Thyroid gland (tissue), 4 donors: ENCODE data around the gene SYMPK. TPM values are rescaled to one million over a fixed set of nuclear protein-coding genes. Genes with fewer than 3 reads are reported as not detected.

ENCODE experiments used
- DNase-seq, 2 donors: peaks; one replicate each; pipeline ENCODE4 v3.0.0-alpha.2; 2019
- H3K27ac ChIP-seq, 3 donors: fragments of 200-600 bp; sonication (generic); 1 replicate in 2 of 3; 2 replicates in 1 of 3; pipeline ENCODE4 v1.5.1; 2016 to 2019; ENCODE audit warnings: mild to moderate bottlenecking in 1 of 3, moderate library complexity in 1 of 3
- H3K27me3 ChIP-seq: fragments of 200-600 bp; sonication (generic); one replicate; pipeline ENCODE4 v1.5.1; 2019
- H3K36me3 ChIP-seq, 2 donors: fragments of 200-600 bp; sonication (generic); one replicate each; pipeline ENCODE4 v1.5.1; 2016 to 2019
- H3K4me1 ChIP-seq, 2 donors: fragments of 200-600 bp; sonication (generic); one replicate each; pipeline ENCODE4 v1.5.1; 2017 to 2019
- H3K4me3 ChIP-seq, 3 donors: fragments of 200-600 bp; sonication (generic); replicated peaks in 1 of 3; 1 replicate in 2 of 3; 2 replicates in 1 of 3; pipeline ENCODE4 v1.5.1; 2016; ENCODE audit warnings: mild to moderate bottlenecking in 1 of 3
- H3K9me3 ChIP-seq: fragments of 200-600 bp; sonication (generic); one replicate; pipeline ENCODE4 v1.5.1; 2017
- CTCF ChIP-seq, 6 experiments: fragments of 200-600 bp in 3 of 6; fragments of 450-650 bp in 3 of 6; sonication (generic) in 3 of 6; IDR thresholded peaks; one replicate each; pipeline ENCODE4 v1.5.1; 2016 to 2019; ENCODE audit warnings: antibody characterized with exemption in 6 of 6, mild to moderate bottlenecking in 2 of 6, inconsistent platforms in 1 of 6, moderate library complexity in 1 of 6
- POLR2A ChIP-seq, 2 donors: fragments of 450-650 bp; IDR thresholded peaks; one replicate each; pipeline ENCODE4 v1.6.1; 2017; ENCODE audit warnings: antibody characterized with exemption in 2 of 2, mild to moderate bottlenecking in 2 of 2, moderate library complexity in 1 of 2
- WGBS, 2 donors: methylation state at CpG; one replicate each; pipeline ENCODE4 v1.1.5; 2017; 5-methylcytosine and 5-hydroxymethylcytosine counted together
- intact Hi-C: fragments of 100-400 bp; cut with DNase I; formaldehyde crosslinking; loops from one replicate; pipeline ENCODE4 v1.15.1; 2023
- total RNA-seq, 4 donors: library from RNA; depleted of rRNA; stranded (reverse); fragments of >200 nt; gene quantifications; one replicate each; pipeline ENCODE4 v1.2.3, GENCODE V29; 2016

SYMPK gene
- total RNA-seq, 4 donors from 2014 or later, result 32.4 to 56.8 (median 38.7) TPM

- H3K27me3 ChIP-seq, result no peaks in the 10 kb centered on the region
- H3K36me3 ChIP-seq, result peaks cover 5 to 9% of the 10 kb centered on the region in 2 donors
- no peak overlapping the region for H3K27ac ChIP-seq
- WGBS, 2 donors, result 21 to 24% methylated on average over 20 to 33 of the region's 47 CpGs
- H3K4me1 ChIP-seq, result peaks cover 31 to 34% of the 10 kb centered on the region in 2 donors
- intact Hi-C loops, result loop anchor here (5.0 kb wide), 1 partner anchor 66 kb away; the partner anchor contains the start of gene RSPH6A
- TF ChIP-seq CTCF (IDR thresholded peaks at IDR 0.05) (peak; percentile 61 to 92 (median 87)), POLR2A (IDR thresholded peaks at IDR 0.05) (no peak)
- DNase-seq, result peak; percentile 77 to 81
- no peaks in the 10 kb centered on the region for H3K9me3 ChIP-seq
- no peak overlapping the region for H3K4me3 ChIP-seq
Measured at GRCh38 chr19:45882652-45883585, 20.0 kb upstream of the SYMPK start.

GRCh38 chr19:45881909-45882528 lies 19.1 kb upstream of the SYMPK start:
- Histone ChIP-seq H3K27ac (no peak overlapping the region), H3K27me3 (no peaks in the 10 kb centered on the region), H3K4me1 (peaks cover 27 to 32% of the 10 kb centered on the region in 2 donors), H3K9me3 (no peaks in the 10 kb centered on the region), H3K36me3 (peaks cover 5 to 9% of the 10 kb centered on the region in 2 donors), H3K4me3 (no peak overlapping the region)
- 77 to 81% methylated on average over 3 of the region's 4 CpGs for WGBS, 2 donors
- TF ChIP-seq CTCF (IDR thresholded peaks at IDR 0.05), result no peak
- no peak for TF ChIP-seq POLR2A (IDR thresholded peaks at IDR 0.05)
- intact Hi-C loops, result loop anchor here (5.0 kb wide), 1 partner anchor 65 kb away; the partner anchor contains the start of gene RSPH6A
- DNase-seq, result no peak

DNA sequence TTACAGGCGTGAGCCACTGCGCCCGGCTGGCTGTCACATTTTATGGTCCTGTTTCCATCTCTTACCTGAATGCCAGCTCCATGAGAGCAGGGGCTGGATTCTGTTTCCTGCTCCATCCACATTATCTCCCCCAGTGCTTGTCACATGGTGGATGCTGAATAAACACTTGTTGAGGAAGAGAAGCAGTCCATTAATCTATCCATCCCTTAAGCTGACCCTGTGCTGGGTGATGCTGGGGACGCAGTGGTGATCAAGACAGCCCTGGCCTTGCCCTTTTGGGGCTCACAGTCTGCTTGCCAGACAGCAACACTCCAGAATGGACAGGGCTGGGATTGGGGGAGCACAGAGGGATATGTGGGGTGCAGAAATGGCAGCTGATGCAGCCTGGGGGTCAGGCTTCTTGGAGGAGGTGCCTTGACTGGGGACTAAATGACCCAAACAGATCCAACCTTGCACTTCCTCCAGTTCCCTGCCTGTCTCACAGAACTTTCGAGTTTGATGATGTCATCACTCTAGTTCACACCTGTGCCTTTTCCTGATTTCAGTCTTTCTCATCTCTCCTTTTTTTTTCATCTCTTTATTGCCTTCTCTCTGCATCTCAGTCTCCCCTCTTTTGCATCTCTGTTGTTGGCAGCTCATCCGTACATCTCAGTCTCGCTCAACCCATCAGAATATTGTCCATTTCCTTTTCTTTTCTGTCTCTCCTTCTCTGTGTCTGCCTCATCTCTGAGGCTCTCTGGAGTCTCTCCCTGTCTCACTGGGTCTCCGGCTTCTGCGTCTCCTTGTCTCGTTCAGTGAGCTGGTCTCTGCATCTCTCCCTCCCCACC lies 18.3 kb upstream of the SYMPK start:
- no peaks in the 10 kb centered on the region for H3K27me3 ChIP-seq
- WGBS, 2 donors, result 87 to 92% methylated on average over 10 of the region's 10 CpGs
- intact Hi-C loops, result loop anchor here (5.0 kb wide), 1 partner anchor 64 kb away; the partner anchor contains the start of gene RSPH6A
- DNase-seq, result no peak
- peaks cover 5 to 9% of the 10 kb centered on the region in 2 donors for H3K36me3 ChIP-seq
- H3K27ac ChIP-seq, result no peak overlapping the region
- H3K4me3 ChIP-seq, result no peak overlapping the region
- no peaks in the 10 kb centered on the region for H3K9me3 ChIP-seq
- H3K4me1 ChIP-seq, result peaks cover 31 to 36% of the 10 kb centered on the region in 2 donors
- TF ChIP-seq POLR2A (IDR thresholded peaks at IDR 0.05) (no peak), CTCF (IDR thresholded peaks at IDR 0.05) (no peak)

GRCh38 chr19:45879971-45880370 lies 17.0 kb upstream of the SYMPK start:
- peaks cover 5 to 9% of the 10 kb centered on the region in 2 donors for H3K36me3 ChIP-seq
- no peaks in the 10 kb centered on the region for H3K9me3 ChIP-seq
- DNase-seq, result no peak
- H3K27ac ChIP-seq, result no peak overlapping the region
- 84 to 86% methylated on average over 2 of the region's 2 CpGs for WGBS, 2 donors
- H3K4me1 ChIP-seq, result peaks cover 27 to 33% of the 10 kb centered on the region in 2 donors
- H3K4me3 ChIP-seq, result no peak overlapping the region
- TF ChIP-seq POLR2A (IDR thresholded peaks at IDR 0.05) (no peak), CTCF (IDR thresholded peaks at IDR 0.05) (no peak)
- intact Hi-C loops, result loop anchor here (5.0 kb wide), 1 partner anchor 63 kb away; the partner anchor contains the start of gene RSPH6A
- H3K27me3 ChIP-seq, result no peaks in the 10 kb centered on the region
